K562 (cell line): ENCODE measurements around the gene ESR2. TPM values are rescaled to one million over a fixed set of nuclear protein-coding genes. Genes with fewer than 3 reads are reported as not detected.

Source experiments
- ATAC-seq: fragments of 200-7000 bp; cut with Tn5 transposase; 3 replicates; pipeline ENCODE4 v1.9.1; 2020; ENCODE audit warnings: moderate library complexity
- BruUV-seq: library from RNA; stranded (reverse); fragments of 400-500 nt; replicated peaks from 2 replicates; lab custom pipeline; 2021; lab: Mats Ljungman, UMichigan
- CTCF ChIA-PET: fragments of 300-600 bp; formaldehyde crosslinking; extraction: SDS; loops from one replicate; lab custom pipeline; 2021; ENCODE audit warnings: low intra/inter-chr PET ratio; lab: Yijun Ruan, JAX
- POLR2A ChIA-PET: fragments of 300-600, 350-650 bp; sonication (Branson Sonifier 250); formaldehyde crosslinking; extraction: SDS; loops from one replicate; lab custom pipeline; 2021; ENCODE audit warnings: antibody characterized with exemption, inconsistent platforms; lab: Yijun Ruan, JAX
- DNase-seq, 4 experiments: peaks; one replicate each; pipeline versions ENCODE4 v3.0.0 to v3.0.0-alpha.2; 2011 to 2018; ENCODE audit warnings: low spot score in 3 of 4, mixed read lengths in 3 of 4; ENCODE audit errors: extremely low read depth in 1 of 4
- FAIRE-seq: peaks from 2 replicates; lab custom pipeline; 2011; peaks lifted over from hg19 to GRCh38; lab: Jason Lieb, UNC
- H2AFZ ChIP-seq: 2 replicates; pipeline ENCODE4 v1.6.0; 2011; ENCODE audit warnings: low read depth, low read length, control low read depth, inconsistent platforms
- H3K27ac ChIP-seq: fragments of 200-600 bp; 3 replicates; pipeline ENCODE4 v1.8.0; 2011; ENCODE audit warnings: low read depth, mild to moderate bottlenecking, control low read depth, inconsistent platforms, low read length, moderate library complexity, mixed read lengths; ENCODE audit errors: extremely low read depth
- H3K27me3 ChIP-seq, 2 experiments: fragments of 300-600 bp in 1 of 2; 2 replicates in 1 of 2; 3 replicates in 1 of 2; pipeline versions ENCODE4 v1.6.0 to v1.8.0; 2011; ENCODE audit warnings: inconsistent platforms in 2 of 2, low read length in 2 of 2, mild to moderate bottlenecking in 1 of 2, mixed read lengths in 1 of 2, moderate library complexity in 1 of 2; ENCODE audit not compliant: control insufficient read depth in 2 of 2, insufficient read depth in 2 of 2
- H3K36me3 ChIP-seq: fragments of 300-600 bp; 3 replicates; pipeline ENCODE4 v1.8.0; 2011; ENCODE audit warnings: mild to moderate bottlenecking, low read length, inconsistent platforms; ENCODE audit not compliant: control insufficient read depth, insufficient read depth
- H3K4me1 ChIP-seq, 2 experiments: fragments of 200-600 bp in 1 of 2; replicated peaks in 1 of 2; 2 replicates in 1 of 2; 3 replicates in 1 of 2; pipeline versions ENCODE4 v1.5.1 to v1.8.0; 2011; ENCODE audit warnings: inconsistent platforms in 2 of 2, low read length in 2 of 2, mild to moderate bottlenecking in 1 of 2, mixed read lengths in 1 of 2, moderate library complexity in 1 of 2; ENCODE audit not compliant: control insufficient read depth in 2 of 2, insufficient read depth in 2 of 2
- H3K4me2 ChIP-seq: 2 replicates; pipeline ENCODE4 v1.6.1; 2011; ENCODE audit warnings: low read length, control low read depth, inconsistent platforms, mixed read lengths; ENCODE audit not compliant: insufficient read depth
- H3K4me3 ChIP-seq: fragments of 200-600 bp; sonication (generic), shearing (Covaris generic); 2 replicates; pipeline ENCODE4 v1.5.1; 2016; ENCODE audit warnings: control low read depth, inconsistent platforms
- H3K79me2 ChIP-seq: fragments of 200-600 bp; 3 replicates; pipeline ENCODE4 v1.8.0; 2011; ENCODE audit warnings: low read length, inconsistent platforms; ENCODE audit not compliant: control insufficient read depth, insufficient read depth
- H3K9ac ChIP-seq, 2 experiments: 2 replicates each; pipeline versions ENCODE4 v1.6.0 to v1.6.1; 2011; ENCODE audit warnings: low read depth in 2 of 2, low read length in 2 of 2, control low read depth in 1 of 2, inconsistent platforms in 1 of 2, mild to moderate bottlenecking in 1 of 2, mixed read lengths in 1 of 2; ENCODE audit not compliant: insufficient read depth in 1 of 2
- H3K9me1 ChIP-seq: one replicate; pipeline ENCODE4 v1.6.0; 2011; ENCODE audit warnings: inconsistent platforms, mild to moderate bottlenecking, low read length, moderate library complexity; ENCODE audit not compliant: control insufficient read depth, insufficient read depth
- H3K9me3 ChIP-seq: replicated peaks from 2 replicates; pipeline ENCODE4 v1.5.1; 2011; ENCODE audit warnings: low read depth, low read length, inconsistent platforms; ENCODE audit not compliant: control insufficient read depth, insufficient read depth
- H4K20me1 ChIP-seq: replicated peaks from 2 replicates; pipeline ENCODE4 v1.6.1; 2011; ENCODE audit warnings: low read length, inconsistent platforms, mixed read lengths; ENCODE audit not compliant: control insufficient read depth, insufficient read depth
- CREM ChIP-seq: IDR thresholded peaks from 2 replicates; pipeline ENCODE4 v1.6.1; 2014; ENCODE audit warnings: antibody characterized with exemption, low read depth
- POLR2B ChIP-seq: fragments of 450-650 bp; IDR thresholded peaks from 2 replicates; pipeline ENCODE4 v1.6.1; 2018; ENCODE audit warnings: low read depth; ENCODE audit not compliant: partially characterized antibody
- SIRT6 ChIP-seq: IDR thresholded peaks from one replicate; pipeline ENCODE4 v1.6.1; 2012; ENCODE audit warnings: low read depth, mild to moderate bottlenecking, control low read depth, inconsistent platforms, low read length, moderate library complexity
- SRF ChIP-seq, 2 experiments: fragments of 250-450, 450-650 bp in 1 of 2; sonication (Bioruptor Pico) in 1 of 2; sonication (generic) in 1 of 2; formaldehyde crosslinking; IDR thresholded peaks; 2 replicates each; pipeline versions ENCODE4 v1.5.0 to v1.5.1; 2020 to 2022; ENCODE audit warnings: mild to moderate bottlenecking in 1 of 2, missing genetic modification reagents in 1 of 2
- ZNF184 ChIP-seq: sonication (generic); formaldehyde crosslinking; IDR thresholded peaks from 2 replicates; pipeline ENCODE4 v1.5.0; 2020; ENCODE audit warnings: missing genetic modification reagents
- ZNF274 ChIP-seq: IDR thresholded peaks from 2 replicates; pipeline ENCODE4 v1.6.1; 2011; ENCODE audit warnings: low read depth, mild to moderate bottlenecking, low read length, moderate library complexity, borderline replicate concordance
- ZNF3 ChIP-seq: fragments of 250-450 bp; sonication (Bioruptor Pico); IDR thresholded peaks from 2 replicates; pipeline ENCODE4 v1.5.0; 2021; ENCODE audit warnings: mild to moderate bottlenecking, moderate library complexity
- WGBS: fragments of 100-300 bp; shearing (Covaris generic); methylation state at CpG from one replicate; pipeline ENCODE4 v1.1.6; 2016; ENCODE audit warnings: low coverage, mixed read lengths; ENCODE audit not compliant: insufficient coverage; ENCODE audit errors: missing lambda C conversion rate; 5-methylcytosine and 5-hydroxymethylcytosine counted together
- in situ Hi-C: fragments of 300-500 bp; cut with MboI; formaldehyde crosslinking; loops from 4 replicates; pipeline ENCODE4 v1.15.0; 2018; ENCODE audit warnings: inconsistent platforms, mixed read lengths
- intact Hi-C: fragments of 100-400 bp; cut with micrococcal nuclease; formaldehyde crosslinking; loops from 2 replicates; pipeline ENCODE4 v1.14.2; 2022
- polyA plus RNA-seq, 8 experiments: library from polyadenylated mRNA; depleted of rRNA in 4 of 8; stranded (reverse) in 5 of 8; unstranded in 3 of 8; fragments of >200 nt; fragmentation: Nextera tagmentation in 2 of 8; fragmentation: Illumina TruSeq in 1 of 8; extraction: Ambion mirVana in 2 of 8; extraction: Trizol in 1 of 8; gene quantifications; 2 replicates each; pipeline versions ENCODE4 v1.2.1 to v1.2.3, GENCODE V29; 2011 to 2014; ENCODE audit warnings: inconsistent platforms in 1 of 8, missing spikeins in 1 of 8
- total RNA-seq, 7 experiments: library from RNA; depleted of rRNA in 6 of 7; stranded (reverse); fragments of >200 nt in 6 of 7; fragmentation: Illumina TruSeq in 2 of 7; extraction: Trizol in 2 of 7; gene quantifications; 2 replicates each; pipeline versions ENCODE4 v1.2.1 to v1.2.3, GENCODE V29; 2011 to 2021; ENCODE audit warnings: low replicate concordance in 1 of 7
- TF ChIP-seq, protein P1 (sequence below): fragments of 250-450 bp; sonication (Bioruptor Pico); IDR thresholded peaks from 2 replicates; pipeline ENCODE4 v1.9.0; 2021; ENCODE audit warnings: mild to moderate bottlenecking, inconsistent platforms
- TF ChIP-seq, protein P2 (sequence below): sonication (generic); formaldehyde crosslinking; IDR thresholded peaks from 2 replicates; pipeline ENCODE4 v1.8.0; 2022; ENCODE audit warnings: mild to moderate bottlenecking, missing genetic modification reagents

Gene ESR2
- total and polyA plus RNA-seq, 9 of the 15 experiments (the other 6 are each of a cell fraction or from before 2014, with no cell fraction given) = 0.07 to 3.8 (median 2.0) TPM

DNA sequence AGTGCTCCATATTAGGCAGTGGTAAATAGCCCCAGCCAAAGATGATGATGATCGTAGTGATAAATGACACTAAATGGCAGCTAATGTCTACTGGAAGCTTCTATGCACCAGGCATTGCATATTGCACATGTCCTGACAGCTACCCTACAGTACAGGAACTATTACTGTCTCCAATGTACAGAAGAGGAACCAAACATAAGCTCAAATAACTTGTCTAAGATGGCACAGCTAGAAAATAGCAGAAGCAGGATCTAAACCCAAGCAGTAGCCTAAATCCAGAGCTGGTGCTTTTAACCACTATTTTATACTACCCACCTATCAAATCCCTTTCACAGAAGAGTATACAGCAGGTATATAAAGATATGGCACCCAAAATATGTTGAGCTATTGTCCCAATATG, 28.9 kb downstream of the ESR2 start:
- in situ Hi-C loops (no loop called here), intact Hi-C loops (no loop called here)
- no peak; the same call in 2 of the 3 replicates for ATAC-seq
- no peak for FAIRE-seq
- 38% methylated on average over 1 of the region's 1 CpG for WGBS
- Histone ChIP-seq H3K9me3 (no peaks in the 10 kb centered on the region; the same call in 1 of the 2 replicates), H4K20me1 (no peaks in the 10 kb centered on the region), H3K9me1 (no peaks in the 10 kb centered on the region), H3K4me2 (no peak overlapping the region), H3K9ac (no peak overlapping the region), H2AFZ (no peak overlapping the region), H3K27me3 (no peaks in the 10 kb centered on the region), H3K36me3 (no peaks in the 10 kb centered on the region), H3K79me2 (no peaks in the 10 kb centered on the region), H3K27ac (no peak overlapping the region), H3K4me3 (no peak overlapping the region), H3K4me1 (peaks cover 0 to 3% of the 10 kb centered on the region in 2 experiments; a peak in 3 of 5 replicates)
- no peak for DNase-seq
- no TSS peak for BruUV-seq
- ChIA-PET CTCF (no interaction called here), POLR2A (interaction anchor here (0.7 to 2.5 kb wide), 2 partner anchors 13 to 119 kb away, joined by 3 to 8 read pairs; no protein-coding TSS in a partner anchor)
- no peak for TF ChIP-seq ZNF274
- 0 out of 4 replicates have a peak, but pooled peaks of 1 of the 2 experiments have one; percentile 28 for TF ChIP-seq SRF (CRISPR knock-in tag; IDR thresholded peaks at IDR 0.05)

DNA sequence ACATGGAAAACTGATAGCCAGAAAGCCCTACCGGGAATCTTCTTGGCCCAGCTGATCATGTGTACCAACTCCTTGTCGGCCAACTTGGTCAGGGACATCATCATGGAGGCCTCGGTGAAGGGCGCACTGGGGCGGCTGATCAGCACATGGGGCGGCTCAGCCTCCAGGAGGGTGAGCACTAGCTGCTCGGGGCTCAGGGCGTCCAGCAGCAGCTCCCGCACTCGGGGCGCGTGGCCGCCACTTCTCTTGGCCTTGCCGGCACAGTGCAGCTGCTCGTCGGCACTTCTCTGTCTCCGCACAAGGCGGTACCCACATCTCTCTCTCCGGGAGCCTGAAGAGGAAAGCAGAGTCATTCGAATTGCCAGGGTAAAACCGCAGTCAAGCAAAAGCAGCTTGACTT, 33.8 kb downstream of the ESR2 start:
- no TSS peak for BruUV-seq
- Histone ChIP-seq H3K9me3 (no peaks in the 10 kb centered on the region), H3K4me3 (no peak overlapping the region), H3K36me3 (no peaks in the 10 kb centered on the region), H3K27me3 (no peaks in the 10 kb centered on the region), H4K20me1 (no peaks in the 10 kb centered on the region), H3K79me2 (no peaks in the 10 kb centered on the region), H3K4me1 (no peaks in the 10 kb centered on the region), H3K9me1 (no peaks in the 10 kb centered on the region), H3K4me2 (no peak overlapping the region), H2AFZ (no peak overlapping the region), H3K27ac (no peak overlapping the region), H3K9ac (no peak overlapping the region)
- FAIRE-seq (no peak), ATAC-seq (no peak), DNase-seq (no peak)
- ChIA-PET CTCF (no interaction called here), POLR2A (no interaction called here)
- 85% methylated on average over 7 of the region's 21 CpGs for WGBS
- in situ Hi-C loops (no loop called here), intact Hi-C loops (no loop called here)
- TF ChIP-seq, protein P1, sequence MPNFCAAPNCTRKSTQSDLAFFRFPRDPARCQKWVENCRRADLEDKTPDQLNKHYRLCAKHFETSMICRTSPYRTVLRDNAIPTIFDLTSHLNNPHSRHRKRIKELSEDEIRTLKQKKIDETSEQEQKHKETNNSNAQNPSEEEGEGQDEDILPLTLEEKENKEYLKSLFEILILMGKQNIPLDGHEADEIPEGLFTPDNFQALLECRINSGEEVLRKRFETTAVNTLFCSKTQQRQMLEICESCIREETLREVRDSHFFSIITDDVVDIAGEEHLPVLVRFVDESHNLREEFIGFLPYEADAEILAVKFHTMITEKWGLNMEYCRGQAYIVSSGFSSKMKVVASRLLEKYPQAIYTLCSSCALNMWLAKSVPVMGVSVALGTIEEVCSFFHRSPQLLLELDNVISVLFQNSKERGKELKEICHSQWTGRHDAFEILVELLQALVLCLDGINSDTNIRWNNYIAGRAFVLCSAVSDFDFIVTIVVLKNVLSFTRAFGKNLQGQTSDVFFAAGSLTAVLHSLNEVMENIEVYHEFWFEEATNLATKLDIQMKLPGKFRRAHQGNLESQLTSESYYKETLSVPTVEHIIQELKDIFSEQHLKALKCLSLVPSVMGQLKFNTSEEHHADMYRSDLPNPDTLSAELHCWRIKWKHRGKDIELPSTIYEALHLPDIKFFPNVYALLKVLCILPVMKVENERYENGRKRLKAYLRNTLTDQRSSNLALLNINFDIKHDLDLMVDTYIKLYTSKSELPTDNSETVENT (CRISPR knock-in tag) = no peak
- TF ChIP-seq, protein P2, sequence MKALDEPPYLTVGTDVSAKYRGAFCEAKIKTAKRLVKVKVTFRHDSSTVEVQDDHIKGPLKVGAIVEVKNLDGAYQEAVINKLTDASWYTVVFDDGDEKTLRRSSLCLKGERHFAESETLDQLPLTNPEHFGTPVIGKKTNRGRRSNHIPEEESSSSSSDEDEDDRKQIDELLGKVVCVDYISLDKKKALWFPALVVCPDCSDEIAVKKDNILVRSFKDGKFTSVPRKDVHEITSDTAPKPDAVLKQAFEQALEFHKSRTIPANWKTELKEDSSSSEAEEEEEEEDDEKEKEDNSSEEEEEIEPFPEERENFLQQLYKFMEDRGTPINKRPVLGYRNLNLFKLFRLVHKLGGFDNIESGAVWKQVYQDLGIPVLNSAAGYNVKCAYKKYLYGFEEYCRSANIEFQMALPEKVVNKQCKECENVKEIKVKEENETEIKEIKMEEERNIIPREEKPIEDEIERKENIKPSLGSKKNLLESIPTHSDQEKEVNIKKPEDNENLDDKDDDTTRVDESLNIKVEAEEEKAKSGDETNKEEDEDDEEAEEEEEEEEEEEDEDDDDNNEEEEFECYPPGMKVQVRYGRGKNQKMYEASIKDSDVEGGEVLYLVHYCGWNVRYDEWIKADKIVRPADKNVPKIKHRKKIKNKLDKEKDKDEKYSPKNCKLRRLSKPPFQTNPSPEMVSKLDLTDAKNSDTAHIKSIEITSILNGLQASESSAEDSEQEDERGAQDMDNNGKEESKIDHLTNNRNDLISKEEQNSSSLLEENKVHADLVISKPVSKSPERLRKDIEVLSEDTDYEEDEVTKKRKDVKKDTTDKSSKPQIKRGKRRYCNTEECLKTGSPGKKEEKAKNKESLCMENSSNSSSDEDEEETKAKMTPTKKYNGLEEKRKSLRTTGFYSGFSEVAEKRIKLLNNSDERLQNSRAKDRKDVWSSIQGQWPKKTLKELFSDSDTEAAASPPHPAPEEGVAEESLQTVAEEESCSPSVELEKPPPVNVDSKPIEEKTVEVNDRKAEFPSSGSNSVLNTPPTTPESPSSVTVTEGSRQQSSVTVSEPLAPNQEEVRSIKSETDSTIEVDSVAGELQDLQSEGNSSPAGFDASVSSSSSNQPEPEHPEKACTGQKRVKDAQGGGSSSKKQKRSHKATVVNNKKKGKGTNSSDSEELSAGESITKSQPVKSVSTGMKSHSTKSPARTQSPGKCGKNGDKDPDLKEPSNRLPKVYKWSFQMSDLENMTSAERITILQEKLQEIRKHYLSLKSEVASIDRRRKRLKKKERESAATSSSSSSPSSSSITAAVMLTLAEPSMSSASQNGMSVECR (CRISPR knock-in tag) = no peak
- TF ChIP-seq CREM = no peak
- TF ChIP-seq SIRT6 = no peak
- no peak for TF ChIP-seq ZNF3 (CRISPR knock-in tag)
- TF ChIP-seq ZNF184 (CRISPR knock-in tag) = no peak
- TF ChIP-seq POLR2B = no peak
